Suprapubic skin (tissue), 4 donors: Measurements from ENCODE around the gene PRICKLE1. TPM values are rescaled to one million over a fixed set of nuclear protein-coding genes. Genes with fewer than 3 reads are reported as not detected.

ENCODE experiments used
- DNase-seq, 2 donors: peaks; one replicate each; pipeline ENCODE4 v3.0.0-alpha.2; 2019; ENCODE audit warnings: low spot score in 2 of 2
- H3K27ac ChIP-seq: fragments of 200-600 bp; sonication (generic); one replicate; pipeline ENCODE4 v1.5.1; 2019
- H3K27me3 ChIP-seq: fragments of 200-600 bp; sonication (generic); one replicate; pipeline ENCODE4 v1.5.1; 2019
- H3K36me3 ChIP-seq: fragments of 200-600 bp; sonication (generic); one replicate; pipeline ENCODE4 v1.5.1; 2019
- H3K4me1 ChIP-seq: fragments of 200-600 bp; sonication (generic); one replicate; pipeline ENCODE4 v1.5.1; 2019
- H3K4me3 ChIP-seq: fragments of 200-600 bp; sonication (generic); one replicate; pipeline ENCODE4 v1.5.1; 2019; ENCODE audit warnings: mild to moderate bottlenecking
- H3K9me3 ChIP-seq: fragments of 200-600 bp; sonication (generic); one replicate; pipeline ENCODE4 v1.5.1; 2019
- EP300 ChIP-seq: sonication (generic); formaldehyde crosslinking; IDR thresholded peaks from one replicate; pipeline ENCODE4 v1.6.1; 2017; ENCODE audit warnings: antibody characterized with exemption
- POLR2A ChIP-seq, 2 donors: fragments of 450-650 bp; IDR thresholded peaks; one replicate each; pipeline ENCODE4 v1.6.1; 2017; ENCODE audit warnings: antibody characterized with exemption in 2 of 2, mild to moderate bottlenecking in 2 of 2, moderate library complexity in 2 of 2
- POLR2AphosphoS5 ChIP-seq, 3 donors: sonication (generic); formaldehyde crosslinking; IDR thresholded peaks; one replicate each; pipeline ENCODE4 v1.6.1; 2017; ENCODE audit warnings: antibody characterized with exemption in 3 of 3
- WGBS: methylation state at CpG from one replicate; pipeline ENCODE4 v1.1.5; 2018; 5-methylcytosine and 5-hydroxymethylcytosine counted together
- total RNA-seq, 4 donors: library from RNA; depleted of rRNA; stranded (reverse); fragments of >200 nt; gene quantifications; one replicate each; pipeline ENCODE4 v1.1.0, GENCODE V29; 2016
- TF ChIP-seq, protein P1 (sequence below), 2 donors: fragments of 200-600 bp in 1 of 2; fragments of 450-650 bp in 1 of 2; sonication (generic) in 1 of 2; IDR thresholded peaks; one replicate each; pipeline ENCODE4 v1.5.1; 2016 to 2019; ENCODE audit warnings: antibody characterized with exemption in 2 of 2, mild to moderate bottlenecking in 1 of 2, moderate library complexity in 1 of 2

Gene PRICKLE1
- total RNA-seq, 4 donors from 2014 or later = 5.8 to 18.9 (median 6.9) TPM

DNA sequence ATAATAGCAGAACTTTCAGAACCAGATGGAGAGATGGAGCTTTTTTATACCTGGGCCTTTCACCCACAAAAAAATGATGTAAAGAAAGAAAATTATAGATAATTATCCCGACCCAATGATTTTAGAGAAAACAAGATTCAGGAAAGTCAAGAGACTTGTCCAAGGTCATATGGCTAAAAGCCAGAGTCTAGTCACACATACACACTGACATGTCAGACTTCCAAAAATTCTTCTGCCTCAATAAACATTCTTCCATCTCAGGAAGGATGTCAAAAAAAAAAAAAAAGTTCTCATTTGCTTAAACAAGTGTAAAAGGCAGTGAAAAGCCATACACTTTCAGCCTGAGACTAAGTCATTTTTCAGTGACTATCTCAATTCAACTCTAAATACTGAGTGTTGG, 116.0 kb downstream of the PRICKLE1 start:
- 68% methylated on average over 1 of the region's 1 CpG for WGBS
- H3K27me3 ChIP-seq = no peaks in the 10 kb centered on the region
- no peak overlapping the region for H3K27ac ChIP-seq
- TF ChIP-seq EP300 (no peak), POLR2AphosphoS5 (IDR thresholded peaks at IDR 0.05) (no peak), POLR2A (IDR thresholded peaks at IDR 0.05) (no peak)
- TF ChIP-seq, protein P1, sequence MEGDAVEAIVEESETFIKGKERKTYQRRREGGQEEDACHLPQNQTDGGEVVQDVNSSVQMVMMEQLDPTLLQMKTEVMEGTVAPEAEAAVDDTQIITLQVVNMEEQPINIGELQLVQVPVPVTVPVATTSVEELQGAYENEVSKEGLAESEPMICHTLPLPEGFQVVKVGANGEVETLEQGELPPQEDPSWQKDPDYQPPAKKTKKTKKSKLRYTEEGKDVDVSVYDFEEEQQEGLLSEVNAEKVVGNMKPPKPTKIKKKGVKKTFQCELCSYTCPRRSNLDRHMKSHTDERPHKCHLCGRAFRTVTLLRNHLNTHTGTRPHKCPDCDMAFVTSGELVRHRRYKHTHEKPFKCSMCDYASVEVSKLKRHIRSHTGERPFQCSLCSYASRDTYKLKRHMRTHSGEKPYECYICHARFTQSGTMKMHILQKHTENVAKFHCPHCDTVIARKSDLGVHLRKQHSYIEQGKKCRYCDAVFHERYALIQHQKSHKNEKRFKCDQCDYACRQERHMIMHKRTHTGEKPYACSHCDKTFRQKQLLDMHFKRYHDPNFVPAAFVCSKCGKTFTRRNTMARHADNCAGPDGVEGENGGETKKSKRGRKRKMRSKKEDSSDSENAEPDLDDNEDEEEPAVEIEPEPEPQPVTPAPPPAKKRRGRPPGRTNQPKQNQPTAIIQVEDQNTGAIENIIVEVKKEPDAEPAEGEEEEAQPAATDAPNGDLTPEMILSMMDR (IDR thresholded peaks at IDR 0.05) = no peak
- no peak for DNase-seq
- peaks cover 2% of the 10 kb centered on the region for H3K4me1 ChIP-seq
- no peaks in the 10 kb centered on the region for H3K9me3 ChIP-seq
- H3K36me3 ChIP-seq = peaks cover 6% of the 10 kb centered on the region
- H3K4me3 ChIP-seq = no peak overlapping the region

DNA sequence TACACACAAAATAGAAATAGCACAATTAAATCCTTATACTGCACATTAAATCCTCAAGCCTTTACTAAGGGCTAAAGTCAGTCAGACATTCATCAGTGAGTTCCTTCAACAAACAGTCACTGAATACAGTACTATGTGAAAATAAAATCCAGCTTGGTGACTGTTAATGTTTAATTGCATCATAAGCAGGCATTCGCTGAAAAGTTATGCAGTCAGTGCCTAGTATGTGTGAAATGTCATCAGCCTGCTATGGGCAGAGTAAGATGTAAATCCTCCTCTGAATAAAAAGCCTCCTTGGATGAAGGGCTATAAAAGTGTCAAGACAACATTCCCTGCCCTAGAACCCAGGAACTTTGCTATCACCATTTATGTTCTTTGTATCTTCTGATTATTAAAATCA, 116.4 kb downstream of the PRICKLE1 start:
- Histone ChIP-seq H3K36me3 (peaks cover 10% of the 10 kb centered on the region), H3K27me3 (no peaks in the 10 kb centered on the region), H3K4me3 (no peak overlapping the region), H3K27ac (no peak overlapping the region), H3K4me1 (peaks cover 2% of the 10 kb centered on the region), H3K9me3 (no peaks in the 10 kb centered on the region)
- no peak for TF ChIP-seq POLR2AphosphoS5 (IDR thresholded peaks at IDR 0.05)
- no peak for TF ChIP-seq EP300
- TF ChIP-seq POLR2A (IDR thresholded peaks at IDR 0.05) = no peak
- TF ChIP-seq, protein P1 (IDR thresholded peaks at IDR 0.05) = no peak
- WGBS = 67% methylated on average over 1 of the region's 1 CpG
- DNase-seq = no peak

DNA sequence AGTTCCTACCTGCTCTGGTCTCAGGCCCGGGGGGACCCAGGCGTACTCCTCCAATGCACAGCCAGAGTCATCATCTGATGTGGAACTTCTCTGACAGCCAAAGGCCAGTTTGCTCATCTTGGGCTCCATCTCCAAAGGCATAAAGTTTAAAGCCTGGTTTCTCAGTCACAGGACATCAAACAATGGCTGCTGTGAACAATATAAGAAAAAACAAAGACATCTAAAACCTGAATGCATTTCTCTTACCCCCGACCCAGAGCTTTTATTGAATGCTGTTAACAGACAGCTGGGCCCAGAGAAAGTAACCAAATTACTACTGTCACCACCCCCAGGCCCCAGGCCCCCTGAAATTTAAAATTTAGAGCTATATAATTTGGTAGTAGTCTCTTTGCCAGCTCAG, 117.2 kb downstream of the PRICKLE1 start:
- Histone ChIP-seq H3K27me3 (no peaks in the 10 kb centered on the region), H3K27ac (no peak overlapping the region), H3K36me3 (peaks cover 10% of the 10 kb centered on the region), H3K4me1 (peaks cover 2% of the 10 kb centered on the region), H3K9me3 (no peaks in the 10 kb centered on the region), H3K4me3 (no peak overlapping the region)
- 91% methylated on average over 3 of the region's 3 CpGs for WGBS
- TF ChIP-seq, protein P1 (IDR thresholded peaks at IDR 0.05) = no peak
- TF ChIP-seq POLR2AphosphoS5 (IDR thresholded peaks at IDR 0.05) (no peak), EP300 (no peak), POLR2A (IDR thresholded peaks at IDR 0.05) (no peak)
- DNase-seq = no peak

DNA sequence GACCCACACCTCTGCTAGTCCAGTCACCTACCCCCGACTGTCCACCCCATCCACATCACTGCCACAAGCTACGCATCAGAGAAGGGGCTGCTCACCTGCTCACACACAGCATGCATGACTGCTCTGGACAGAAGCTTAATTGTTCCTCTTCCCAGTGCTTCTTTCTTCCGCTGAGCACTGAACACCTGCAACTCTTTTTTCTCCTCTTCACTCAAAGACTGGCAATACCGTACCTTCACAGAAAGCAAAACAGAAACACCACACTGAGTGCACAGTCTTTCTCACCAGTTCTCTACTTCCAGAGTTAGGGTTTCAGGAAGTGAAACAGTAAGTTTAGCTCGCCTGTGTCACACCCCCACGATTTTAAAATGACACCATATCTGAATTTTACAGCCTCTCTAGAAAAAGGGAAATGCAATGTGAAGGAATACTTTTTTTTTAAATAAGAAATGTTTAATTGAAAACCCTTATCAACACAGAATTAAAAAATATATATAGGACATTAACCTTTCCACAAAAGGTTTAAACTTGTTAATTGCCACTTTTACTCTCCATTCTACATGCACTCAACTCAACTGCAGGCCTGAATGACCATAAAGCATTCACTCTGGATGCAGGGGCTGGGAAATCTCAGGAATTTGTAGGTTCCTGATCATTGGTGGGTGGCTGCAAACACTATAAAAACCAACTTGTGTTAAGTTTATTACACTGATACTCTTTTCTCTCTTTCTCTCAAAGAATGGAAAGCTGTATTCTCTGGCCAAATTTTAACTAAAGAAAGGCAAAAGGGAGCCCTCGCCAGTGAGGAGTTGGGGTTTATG, 120.0 kb downstream of the PRICKLE1 start:
- no peak for DNase-seq
- H3K4me1 ChIP-seq = peaks cover 2% of the 10 kb centered on the region
- no peak overlapping the region for H3K4me3 ChIP-seq
- peaks cover 28% of the 10 kb centered on the region for H3K36me3 ChIP-seq
- H3K9me3 ChIP-seq = no peaks in the 10 kb centered on the region
- no peak for TF ChIP-seq POLR2A (IDR thresholded peaks at IDR 0.05)
- no peak for TF ChIP-seq EP300
- TF ChIP-seq POLR2AphosphoS5 (IDR thresholded peaks at IDR 0.05) = no peak
- TF ChIP-seq, protein P1 (IDR thresholded peaks at IDR 0.05) = no peak
- WGBS = 81% methylated on average over 7 of the region's 7 CpGs
- H3K27ac ChIP-seq = no peak overlapping the region
- H3K27me3 ChIP-seq = no peaks in the 10 kb centered on the region

DNA sequence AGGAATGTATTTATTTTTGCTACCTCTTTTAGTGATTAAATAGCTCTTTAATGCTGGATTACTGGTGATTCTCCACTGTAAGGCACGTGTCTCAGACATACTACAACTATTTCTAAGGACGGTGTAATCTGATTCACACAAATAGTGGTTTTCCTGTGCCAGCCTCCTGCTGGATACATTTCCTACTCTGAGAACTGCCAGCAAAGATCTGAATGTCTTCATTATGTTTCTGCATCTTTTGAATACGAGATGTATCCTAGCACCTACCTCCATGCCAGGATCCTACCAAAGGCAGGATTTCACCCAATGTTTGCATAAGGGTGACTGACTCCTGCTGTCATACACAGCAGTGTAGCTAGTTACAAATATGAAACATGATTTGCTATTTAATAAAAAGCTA, 120.6 kb downstream of the PRICKLE1 start:
- peaks cover 34% of the 10 kb centered on the region for H3K36me3 ChIP-seq
- peaks cover 2% of the 10 kb centered on the region for H3K4me1 ChIP-seq
- no peak overlapping the region for H3K4me3 ChIP-seq
- DNase-seq = no peak
- no peaks in the 10 kb centered on the region for H3K9me3 ChIP-seq
- TF ChIP-seq POLR2A (IDR thresholded peaks at IDR 0.05) (no peak), POLR2AphosphoS5 (IDR thresholded peaks at IDR 0.05) (no peak), EP300 (no peak)
- TF ChIP-seq, protein P1 (IDR thresholded peaks at IDR 0.05) = no peak
- no peak overlapping the region for H3K27ac ChIP-seq
- 62% methylated on average over 3 of the region's 3 CpGs for whole genome bisulfite sequencing
- no peaks in the 10 kb centered on the region for H3K27me3 ChIP-seq
